Measurements from ENCODE around the gene SRC.

GRCh38 chr20:37314617-37315016 lies 31.3 kb upstream of the SRC start:
- TF ChIP-seq CTCF (conservative IDR thresholded peaks at IDR 0.05; ENCODE audit: low read depth, low read length) (no peak), EZH2 (IDR thresholded peaks at IDR 0.05; ENCODE audit: borderline replicate concordance, low read depth, low read length, poor library complexity, severe bottlenecking) (no peak)

Measured in A673 (cell line).